ENCODE data around the gene PRKACB. TPM values are rescaled to one million over a fixed set of nuclear protein-coding genes. Genes with fewer than 3 reads are reported as not detected.

PRKACB gene
- total and polyA plus RNA-seq, 2 of the 8 experiments (the other 6 are each of a cell fraction or from before 2014, with no cell fraction given) = 7.8 to 31.0 TPM

DNA sequence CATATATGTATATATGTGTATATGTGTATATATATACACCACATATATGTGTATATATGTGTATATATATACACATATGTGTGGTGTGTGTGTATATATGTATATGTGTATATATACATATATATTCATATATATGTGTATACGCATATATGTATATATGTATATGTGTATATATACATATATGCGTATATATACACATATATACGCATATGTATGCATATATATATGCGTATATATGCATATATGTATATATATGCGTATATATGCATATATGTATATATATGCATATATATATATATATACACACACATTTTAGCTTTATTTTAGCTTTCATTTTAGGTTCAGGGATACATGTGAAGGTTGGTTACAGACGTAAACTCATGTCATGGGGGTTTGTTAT is 54.8 kb downstream of the PRKACB start (continued):
- no peak for TF ChIP-seq CTBP2 (IDR thresholded peaks at IDR 0.05; ENCODE audit: borderline replicate concordance, insufficient read depth, insufficient read length, low read length)

All from H1 (cell line).